ENCODE results near the gene HADHA. TPM values are rescaled to one million over a fixed set of nuclear protein-coding genes. Genes with fewer than 3 reads are reported as not detected.
A peak's percentile ranks its signal among the peaks of the same experiment; 100 is the strongest.
"Not testable (repeated sequence)": the region's sequence is repeated elsewhere in the genome, so short reads cannot be mapped to it uniquely, and the experiment has no call there.

Gene HADHA
- total RNA-seq, 1 donor from 2014 or later = 89.0 TPM

GRCh38 chr2:26269571-26270158 is 25.2 kb upstream of the HADHA start:
- no peak overlapping the region for H3K4me3 ChIP-seq (ENCODE audit: low read depth, low read length)
- TF ChIP-seq CTCF (conservative IDR thresholded peaks at IDR 0.05; ENCODE audit: low read depth, low read length) = no peak
- no peak for DNase-seq (ENCODE audit: low read depth)

- not testable (repeated sequence) for DNase-seq (ENCODE audit: low read depth)
Measured at GRCh38 chr2:26268670-26269385, 24.4 kb upstream of the HADHA start.

GRCh38 chr2:26268213-26268612 is 23.8 kb upstream of the HADHA start:
- no peak for DNase-seq (ENCODE audit: low read depth)
- no peak for TF ChIP-seq CTCF (conservative IDR thresholded peaks at IDR 0.05; ENCODE audit: low read depth, low read length)
- H3K4me3 ChIP-seq (ENCODE audit: low read depth, low read length) = no peak overlapping the region

More at GRCh38 chr2:26268670-26269385, 24.4 kb upstream of the HADHA start:
- not testable (repeated sequence) for H3K4me3 ChIP-seq (ENCODE audit: low read depth, low read length)

- DNase-seq (ENCODE audit: low read depth); H3K4me3 ChIP-seq (ENCODE audit: low read depth, low read length): not testable (repeated sequence)
Measured at GRCh38 chr2:26258836-26259235, 14.4 kb upstream of the HADHA start.

- H3K4me3 ChIP-seq (ENCODE audit: low read depth, low read length) = no peak overlapping the region
- no peak for DNase-seq (ENCODE audit: low read depth)
- no peak for TF ChIP-seq CTCF (conservative IDR thresholded peaks at IDR 0.05; ENCODE audit: low read depth, low read length)
Measured at GRCh38 chr2:26255759-26256384, 11.4 kb upstream of the HADHA start.

- DNase-seq (ENCODE audit: low read depth) = no peak
- no peak for TF ChIP-seq CTCF (conservative IDR thresholded peaks at IDR 0.05; ENCODE audit: low read depth, low read length)
- H3K4me3 ChIP-seq (ENCODE audit: low read depth, low read length) = no peak overlapping the region
Measured at GRCh38 chr2:26251893-26252292, 7.5 kb upstream of the HADHA start.

- no peak for DNase-seq (ENCODE audit: low read depth)
- no peak for TF ChIP-seq CTCF (conservative IDR thresholded peaks at IDR 0.05; ENCODE audit: low read depth, low read length)
- no peak overlapping the region for H3K4me3 ChIP-seq (ENCODE audit: low read depth, low read length)
Measured at GRCh38 chr2:26249625-26250024, 5.2 kb upstream of the HADHA start.

GRCh38 chr2:26246818-26247217 is 2.4 kb upstream of the HADHA start:
- DNase-seq (ENCODE audit: low read depth) = no peak
- H3K4me3 ChIP-seq (ENCODE audit: low read depth, low read length) = peak overlapping the region; percentile 15

More at GRCh38 chr2:26246818-26247217, 2.4 kb upstream of the HADHA start:
- TF ChIP-seq CTCF (conservative IDR thresholded peaks at IDR 0.05; ENCODE audit: low read depth, low read length) = no peak
